ENCODE results near the gene IVD. TPM values are rescaled to one million over a fixed set of nuclear protein-coding genes. Genes with fewer than 3 reads are reported as not detected.

Gene IVD
- total RNA-seq, 1 experiment from 2014 or later: 93.1 TPM

DNA sequence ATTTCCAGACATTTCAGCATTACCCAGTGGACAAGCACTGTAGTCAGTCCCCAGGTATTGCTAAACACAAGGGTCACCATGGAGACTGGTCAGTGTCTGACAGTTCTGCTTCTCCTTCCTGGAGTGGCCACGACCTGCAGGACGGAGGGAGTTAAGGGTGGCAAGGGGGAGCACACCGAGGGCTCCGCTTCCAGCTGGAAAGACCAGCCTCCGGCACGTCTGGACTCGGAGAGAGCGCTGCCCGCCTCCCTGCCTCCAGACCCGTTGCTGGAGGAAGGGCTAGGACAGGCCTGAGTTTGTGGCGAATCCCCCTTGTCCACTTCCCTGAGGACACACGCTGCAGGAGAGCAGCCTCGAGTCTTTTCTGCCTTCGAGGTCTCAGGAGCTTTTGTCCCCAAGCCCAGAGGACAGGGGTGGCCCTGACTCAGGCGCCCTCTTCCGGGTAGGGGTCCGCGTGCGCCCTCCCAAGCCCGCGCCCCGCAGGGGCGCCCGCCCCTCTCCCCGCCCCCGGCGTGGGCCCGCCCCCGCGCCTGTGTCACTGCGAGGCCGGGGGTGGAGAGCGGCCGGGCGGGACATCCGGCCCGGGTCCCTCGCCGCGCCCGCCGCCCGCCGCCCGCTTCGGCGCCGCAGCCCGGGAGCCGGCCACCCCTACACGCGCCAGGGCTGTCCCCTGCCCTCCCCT is 65.0 kb downstream of the IVD start, which contains the start of gene CHST14:
Gene CHST14, plus strand, starts transcription at position 562 of the 682 bp plus-strand sequence. CDS start 230 bp downstream, outside the sequence.
- H3K9me3 Mint-ChIP-seq: no peaks in the 10 kb centered on the region
- Histone ChIP-seq H4K20me1 (ENCODE audit: control insufficient read depth, insufficient read depth, insufficient read length) (peaks cover 4% of the 10 kb centered on the region), H2AK5ac (ENCODE audit: insufficient read length, low read length) (no peak within 1 kb of the TSS), H3K4me1 (ENCODE audit: insufficient read depth, low read length) (no peaks in the 10 kb centered on the region; the same call in 1 of the 2 replicates), H3K79me2 (ENCODE audit: insufficient read depth, low read length) (no peaks in the 10 kb centered on the region), H4K5ac (ENCODE audit: insufficient read length, low read depth, low read length) (no peak within 1 kb of the TSS), H2BK15ac (ENCODE audit: low read depth, low read length) (no peak within 1 kb of the TSS), H3K14ac (ENCODE audit: insufficient read depth, low read length) (peak within 1 kb of the TSS; percentile 70), H4K91ac (ENCODE audit: insufficient read length, low read depth, low read length) (no peak within 1 kb of the TSS), H4K8ac (replicated peaks; ENCODE audit: insufficient read length, low read depth, low read length) (no peak within 1 kb of the TSS), H2AFZ (ENCODE audit: low read length) (no peak within 1 kb of the TSS), H2BK120ac (ENCODE audit: low read depth, low read length, poor library complexity, severe bottlenecking) (no peak within 1 kb of the TSS), H2BK12ac (ENCODE audit: insufficient read length, low read depth, low read length) (no peak within 1 kb of the TSS), H3K4me2 (ENCODE audit: insufficient read depth, insufficient read length, low read length) (peak within 1 kb of the TSS; percentile 73), H3K9me3 (ENCODE audit: control insufficient read depth, low read depth, low read length) (no peaks in the 10 kb centered on the region), H3K79me1 (ENCODE audit: insufficient read depth, low read depth, low read length, poor library complexity, severe bottlenecking) (no peaks in the 10 kb centered on the region), H3K56ac (ENCODE audit: insufficient read length, low read depth, low read length) (no peak within 1 kb of the TSS), H3K23me2 (ENCODE audit: insufficient read length, low read depth, low read length, poor library complexity, severe bottlenecking) (peaks cover 10% of the 10 kb centered on the region), H3K27me3 (ENCODE audit: insufficient read depth, low read length) (no peaks in the 10 kb centered on the region), H2BK20ac (ENCODE audit: low read depth, low read length, poor library complexity, severe bottlenecking) (no peak within 1 kb of the TSS), H3K18ac (ENCODE audit: insufficient read length, low read depth, low read length) (peak within 1 kb of the TSS; percentile 0), H3K9ac (ENCODE audit: extremely low read depth, insufficient read length, low read length) (peak within 1 kb of the TSS; percentile 20), H3K27ac (ENCODE audit: insufficient read length, low read depth, low read length) (no peak within 1 kb of the TSS), H3K4ac (ENCODE audit: low read depth, low read length) (no peak within 1 kb of the TSS), H3T11ph (ENCODE audit: low read length) (no peak within 1 kb of the TSS), H3K23ac (ENCODE audit: insufficient read length, low read depth, low read length) (no peak within 1 kb of the TSS), H2BK5ac (ENCODE audit: insufficient read length, low read length) (no peak within 1 kb of the TSS)
- TF ChIP-seq CTCF (conservative IDR thresholded peaks at IDR 0.05): peak; percentile 13; the same call in 1 of the 3 replicates
- peak within 1 kb of the TSS in 2 of 3 experiments; percentile 57 to 93; a peak in 3 of 7 replicates for H3K27ac Mint-ChIP-seq
- peaks cover 25 to 30% of the 10 kb centered on the region in 2 experiments for H3K4me1 Mint-ChIP-seq
- peak within 1 kb of the TSS; percentile 77 to 83 for H3K4me3 Mint-ChIP-seq
- peaks cover 3% of the 10 kb centered on the region for H3K27me3 Mint-ChIP-seq (ENCODE audit: low read depth)
- peaks cover 10 to 19% (median 16%) of the 10 kb centered on the region in 3 experiments; a peak in 6 of 7 replicates for H3K36me3 Mint-ChIP-seq (ENCODE audit: insufficient read depth in 1 of 3, low read depth in 3 of 3)
- peak; percentile 74 for DNase-seq
- WGBS (ENCODE audit: extremely low coverage, insufficient read length, low lambda C conversion rate): no CpG with 5 or more reads among the region's 52 CpGs

Other genes with a start within 250 kb of the IVD start
- gene BUB1B, start 244.7 kb upstream of the IVD start, total RNA-seq (2021): 83.2 and 86.5 TPM in 2 replicates
- 7.0 and 7.4 TPM in 2 replicates for gene PAK6, start 166.7 kb upstream of the IVD start, total RNA-seq (2021)
- gene ANKRD63, start 122.7 kb upstream of the IVD start, total RNA-seq (2021): 0.26 and 0.46 TPM in 2 replicates
- gene PLCB2, start 97.9 kb upstream of the IVD start, total RNA-seq (2021): 5.7 and 7.4 TPM in 2 replicates
- gene INAFM2, start 82.1 kb upstream of the IVD start, total RNA-seq (2021): 23.1 and 25.4 TPM in 2 replicates
- 0.48 and 0.50 TPM in 2 replicates for gene CCDC9B, start 64.9 kb upstream of the IVD start, total RNA-seq (2021)
- gene PHGR1, start 54.8 kb upstream of the IVD start, total RNA-seq (2021): not detected in 2 replicates
- 0.59 and 1.3 TPM in 2 replicates for gene DISP2, start 47.6 kb upstream of the IVD start, total RNA-seq (2021)
- 53.9 TPM in 2 replicates for gene KNSTRN, start 23.1 kb upstream of the IVD start, total RNA-seq (2021)
- gene BAHD1, start 35.2 kb downstream of the IVD start, total RNA-seq (2021): 52.9 and 54.1 TPM in 2 replicates
- 24.4 and 25.7 TPM in 2 replicates for gene CHST14, start 65.2 kb downstream of the IVD start, total RNA-seq (2021)
- gene CCDC32, start 159.2 kb downstream of the IVD start, total RNA-seq (2021): 8.9 and 11.1 TPM in 2 replicates
- gene RPUSD2, start 163.5 kb downstream of the IVD start, total RNA-seq (2021): 25.7 and 26.6 TPM in 2 replicates
- gene KNL1, start 188.5 kb downstream of the IVD start, total RNA-seq (2021): 16.8 and 19.7 TPM in 2 replicates